Keratinocyte (primary cell): Measurements from ENCODE around the gene NR2E3. TPM values are rescaled to one million over a fixed set of nuclear protein-coding genes. Genes with fewer than 3 reads are reported as not detected.

Experiments
- DNase-seq: peaks from one replicate; pipeline ENCODE4 v3.0.0-alpha.2; 2011; ENCODE audit warnings: low read depth, missing footprints, low spot score
- FAIRE-seq: peaks from 2 replicates; lab custom pipeline; 2011; peaks lifted over from hg19 to GRCh38; lab: Jason Lieb, UNC
- H2AFZ ChIP-seq: 2 replicates; pipeline ENCODE4 v1.6.0; 2012; ENCODE audit warnings: low read length, control low read depth, inconsistent platforms; ENCODE audit not compliant: control insufficient read depth
- H3K27ac ChIP-seq: 2 replicates; pipeline ENCODE4 v1.5.1; 2011; ENCODE audit warnings: low read length; ENCODE audit not compliant: control insufficient read depth, insufficient read depth
- H3K27me3 ChIP-seq: 3 replicates; pipeline ENCODE4 v1.6.0; 2011; ENCODE audit warnings: low read length; ENCODE audit not compliant: control insufficient read depth, insufficient read depth; ENCODE audit errors: extremely low read depth
- H3K36me3 ChIP-seq, 2 experiments: 2 replicates in 1 of 2; 3 replicates in 1 of 2; pipeline ENCODE4 v1.5.1; 2011; ENCODE audit warnings: low read length in 2 of 2, mild to moderate bottlenecking in 1 of 2; ENCODE audit not compliant: control insufficient read depth in 2 of 2, insufficient read depth in 2 of 2; ENCODE audit errors: extremely low read depth in 1 of 2
- H3K4me1 ChIP-seq: 3 replicates; pipeline ENCODE4 v1.5.1; 2011; ENCODE audit warnings: low read length; ENCODE audit not compliant: control insufficient read depth, insufficient read depth; ENCODE audit errors: extremely low read depth
- H3K4me2 ChIP-seq: 3 replicates; pipeline ENCODE4 v1.6.0; 2011; ENCODE audit warnings: low read depth, low read length; ENCODE audit not compliant: control insufficient read depth, insufficient read depth; ENCODE audit errors: extremely low read depth
- H3K4me3 ChIP-seq, 3 experiments: fragments of 200-600 bp in 1 of 3; sonication (generic) in 1 of 3; 2 replicates in 2 of 3; 3 replicates in 1 of 3; pipeline ENCODE4 v1.5.1; 2011 to 2016; ENCODE audit warnings: low read length in 3 of 3, mild to moderate bottlenecking in 3 of 3, control low read depth in 2 of 3, inconsistent platforms in 1 of 3, low read depth in 1 of 3, mixed read lengths in 1 of 3, mixed run types in 1 of 3, moderate library complexity in 1 of 3; ENCODE audit not compliant: control insufficient read depth in 2 of 3, insufficient read depth in 2 of 3; ENCODE audit errors: extremely low read depth in 1 of 3
- H3K79me2 ChIP-seq: 2 replicates; pipeline ENCODE4 v1.6.0; 2012; ENCODE audit warnings: low read length; ENCODE audit not compliant: control insufficient read depth, insufficient read depth
- H3K9ac ChIP-seq: 3 replicates; pipeline ENCODE4 v1.6.0; 2011; ENCODE audit warnings: low read length; ENCODE audit not compliant: control insufficient read depth, insufficient read depth; ENCODE audit errors: extremely low read depth
- H3K9me1 ChIP-seq: 3 replicates; pipeline ENCODE4 v1.6.0; 2011; ENCODE audit warnings: low read length; ENCODE audit not compliant: control insufficient read depth, insufficient read depth; ENCODE audit errors: extremely low read depth
- H3K9me3 ChIP-seq: 2 replicates; pipeline ENCODE4 v1.5.1; 2012; ENCODE audit warnings: low read depth, low read length; ENCODE audit not compliant: control insufficient read depth
- H4K20me1 ChIP-seq: 3 replicates; pipeline ENCODE4 v1.6.0; 2011; ENCODE audit warnings: low read length; ENCODE audit not compliant: control insufficient read depth, insufficient read depth; ENCODE audit errors: extremely low read depth
- CTCF ChIP-seq, 3 experiments: IDR thresholded peaks in 1 of 3; conservative IDR thresholded peaks in 1 of 3; optimal IDR thresholded peaks in 1 of 3; 2 replicates in 2 of 3; 3 replicates in 1 of 3; pipeline versions ENCODE3 to v1.5.1; 2011; ENCODE audit warnings: low read length in 3 of 3, mild to moderate bottlenecking in 3 of 3, moderate library complexity in 2 of 3, control low read depth in 1 of 3, inconsistent platforms in 1 of 3; ENCODE audit not compliant: insufficient read depth in 2 of 3; ENCODE audit errors: extremely low read depth in 1 of 3
- EZH2 ChIP-seq: IDR thresholded peaks from one replicate; pipeline ENCODE4 v1.6.1; 2012; ENCODE audit warnings: inconsistent platforms, mild to moderate bottlenecking, low read length, moderate library complexity
- dilution Hi-C: fragments of 300-500 bp; cut with MboI; formaldehyde crosslinking; loops from one replicate; pipeline ENCODE4 v1.7.0; 2020; ENCODE audit warnings: low sequenced_read_pairs; ENCODE audit not compliant: extremely low pct_ligation_motif_present
- polyA plus RNA-seq, 5 experiments: library from polyadenylated mRNA; depleted of rRNA in 3 of 5; stranded (reverse) in 3 of 5; stranded (forward) in 1 of 5; unstranded in 1 of 5; fragments of >200 nt; gene quantifications; 1 replicate in 1 of 5; 2 replicates in 3 of 5; 3 replicates in 1 of 5; pipeline versions ENCODE4 v1.2.1 to v1.2.3, GENCODE V29; 2011 to 2012; ENCODE audit warnings: missing spikeins in 2 of 5, low read depth in 1 of 5, low replicate concordance in 1 of 5

NR2E3 gene
- polyA plus RNA-seq, 1 donor (not counting 4 experiments of a cell fraction or from before 2014, with no cell fraction given): 0.46 TPM

GRCh38 chr15:71822890-71823630 is 12.7 kb downstream of the NR2E3 start:
- no peaks in the 10 kb centered on the region for H3K9me1 ChIP-seq
- FAIRE-seq: no peak
- no peak for TF ChIP-seq EZH2
- no peak for TF ChIP-seq CTCF (optimal IDR thresholded peaks at IDR 0.05 in 1 of 3, IDR thresholded peaks at IDR 0.05 in 1 of 3, conservative IDR thresholded peaks at IDR 0.05 in 1 of 3; ENCODE audit: extremely low read depth in 1 of 3, insufficient read depth in 2 of 3, low read length in 3 of 3)
- H3K4me2 ChIP-seq: no peak overlapping the region
- DNase-seq: no peak
- peaks cover 9% of the 10 kb centered on the region for H3K9me3 ChIP-seq
- peaks cover 3 to 25% of the 10 kb centered on the region in 2 experiments for H3K36me3 ChIP-seq
- H3K4me1 ChIP-seq: no peaks in the 10 kb centered on the region
- dilution Hi-C loops: no loop called here
- H4K20me1 ChIP-seq: no peaks in the 10 kb centered on the region
- H3K79me2 ChIP-seq: no peaks in the 10 kb centered on the region
- H3K27me3 ChIP-seq: no peaks in the 10 kb centered on the region
- no peak overlapping the region for H3K4me3 ChIP-seq
- no peak overlapping the region for H2AFZ ChIP-seq
- H3K9ac ChIP-seq: no peak overlapping the region
- no peak overlapping the region for H3K27ac ChIP-seq

- dilution Hi-C loops: no loop called here
- FAIRE-seq (no peak), DNase-seq (no peak)
- Histone ChIP-seq H3K4me3 (no peak overlapping the region), H2AFZ (no peak overlapping the region), H3K9me1 (no peaks in the 10 kb centered on the region), H3K36me3 (peaks cover 0 to 26% of the 10 kb centered on the region in 2 experiments), H3K79me2 (no peaks in the 10 kb centered on the region), H4K20me1 (no peaks in the 10 kb centered on the region), H3K4me1 (no peaks in the 10 kb centered on the region), H3K9me3 (peaks cover 9% of the 10 kb centered on the region), H3K27ac (no peak overlapping the region), H3K27me3 (no peaks in the 10 kb centered on the region), H3K4me2 (no peak overlapping the region), H3K9ac (no peak overlapping the region)
- TF ChIP-seq CTCF (optimal IDR thresholded peaks at IDR 0.05 in 1 of 3, IDR thresholded peaks at IDR 0.05 in 1 of 3, conservative IDR thresholded peaks at IDR 0.05 in 1 of 3; ENCODE audit: extremely low read depth in 1 of 3, insufficient read depth in 2 of 3, low read length in 3 of 3) (no peak), EZH2 (no peak)
These were observed 13.4 kb downstream of the NR2E3 start for GRCh38 chr15:71823801-71824200.
